ENCODE results near the gene NCAPD2.
"Not testable (repeated sequence)": the region's sequence is repeated elsewhere in the genome, so short reads cannot be mapped to it uniquely, and the experiment has no call there.

The NCAPD2 gene

GRCh38 chr12:6466184-6466573, 27.7 kb upstream of the NCAPD2 start:
- DNase-seq (ENCODE audit: low spot score): no peak
- in situ Hi-C loops (cut with MboI; ENCODE audit: low sequenced_read_pairs, unreplicated experiment): no loop called here
- TF ChIP-seq, protein P1, sequence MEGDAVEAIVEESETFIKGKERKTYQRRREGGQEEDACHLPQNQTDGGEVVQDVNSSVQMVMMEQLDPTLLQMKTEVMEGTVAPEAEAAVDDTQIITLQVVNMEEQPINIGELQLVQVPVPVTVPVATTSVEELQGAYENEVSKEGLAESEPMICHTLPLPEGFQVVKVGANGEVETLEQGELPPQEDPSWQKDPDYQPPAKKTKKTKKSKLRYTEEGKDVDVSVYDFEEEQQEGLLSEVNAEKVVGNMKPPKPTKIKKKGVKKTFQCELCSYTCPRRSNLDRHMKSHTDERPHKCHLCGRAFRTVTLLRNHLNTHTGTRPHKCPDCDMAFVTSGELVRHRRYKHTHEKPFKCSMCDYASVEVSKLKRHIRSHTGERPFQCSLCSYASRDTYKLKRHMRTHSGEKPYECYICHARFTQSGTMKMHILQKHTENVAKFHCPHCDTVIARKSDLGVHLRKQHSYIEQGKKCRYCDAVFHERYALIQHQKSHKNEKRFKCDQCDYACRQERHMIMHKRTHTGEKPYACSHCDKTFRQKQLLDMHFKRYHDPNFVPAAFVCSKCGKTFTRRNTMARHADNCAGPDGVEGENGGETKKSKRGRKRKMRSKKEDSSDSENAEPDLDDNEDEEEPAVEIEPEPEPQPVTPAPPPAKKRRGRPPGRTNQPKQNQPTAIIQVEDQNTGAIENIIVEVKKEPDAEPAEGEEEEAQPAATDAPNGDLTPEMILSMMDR (IDR thresholded peaks at IDR 0.05; ENCODE audit: borderline replicate concordance, control extremely low read depth, extremely low read depth, insufficient read depth, missing control alignments): no peak

DNA sequence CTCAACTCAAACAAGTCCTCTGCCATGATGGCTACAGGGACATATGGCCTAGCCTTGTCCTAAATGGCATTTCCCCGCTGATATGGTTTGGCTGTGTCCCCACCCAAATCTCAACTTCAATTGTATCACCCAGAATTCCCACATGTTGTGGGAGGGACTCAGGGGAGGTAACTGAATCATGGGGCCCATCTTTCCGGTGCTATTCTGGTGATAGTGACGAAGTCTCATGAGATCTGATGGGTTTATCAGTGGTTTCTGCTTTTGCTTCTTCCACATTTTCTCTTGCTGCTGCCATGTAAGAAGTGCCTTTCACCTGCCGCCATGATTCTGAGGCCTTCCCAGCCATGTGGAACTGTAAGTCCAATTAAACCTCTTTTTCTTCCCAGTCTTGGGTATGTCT, 27.2 kb upstream of the NCAPD2 start:
- DNase-seq (ENCODE audit: low spot score); in situ Hi-C loops (cut with MboI; ENCODE audit: low sequenced_read_pairs, unreplicated experiment): not testable (repeated sequence)

DNA sequence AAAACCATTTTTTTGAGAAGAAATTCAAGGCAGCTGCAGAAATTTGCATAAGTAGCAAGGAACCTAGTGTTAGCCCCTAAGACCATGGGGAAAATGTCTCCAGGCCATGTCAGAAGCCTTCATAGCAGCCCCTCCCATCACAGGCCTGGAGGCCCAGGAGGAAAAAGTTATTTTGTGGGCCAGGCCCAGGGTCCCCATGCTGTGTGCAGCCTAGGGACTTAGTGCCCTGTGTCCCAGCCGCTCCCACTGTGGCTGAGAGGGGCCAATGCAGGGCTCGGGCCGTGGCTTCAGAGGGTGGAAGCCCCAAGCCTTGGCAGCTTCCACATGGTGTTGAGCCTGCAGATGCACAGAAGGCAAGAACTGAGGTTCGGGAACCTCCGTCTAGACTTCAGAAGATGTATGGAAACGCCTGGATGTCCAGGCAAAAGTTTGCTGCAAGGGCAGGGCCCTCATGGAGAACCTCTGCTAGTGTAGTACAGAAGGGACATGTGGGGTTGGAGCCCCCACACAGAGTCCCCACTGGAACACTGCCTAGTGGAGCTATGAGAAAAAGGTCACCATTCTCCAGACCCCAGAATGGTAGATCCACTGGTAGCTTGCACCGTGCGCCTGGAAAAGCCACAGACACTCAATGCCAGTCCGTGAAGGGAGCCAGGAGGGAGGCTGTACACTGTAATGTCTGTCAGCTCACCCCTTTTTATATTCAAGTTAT, 26.2 kb upstream of the NCAPD2 start:
- DNase-seq (ENCODE audit: low spot score); in situ Hi-C loops (cut with MboI; ENCODE audit: low sequenced_read_pairs, unreplicated experiment): not testable (repeated sequence)

- no peak for DNase-seq (ENCODE audit: low spot score)
- TF ChIP-seq, protein P1 (IDR thresholded peaks at IDR 0.05; ENCODE audit: borderline replicate concordance, control extremely low read depth, extremely low read depth, insufficient read depth, missing control alignments): no peak
- in situ Hi-C loops (cut with MboI; ENCODE audit: low sequenced_read_pairs, unreplicated experiment): no loop called here
These were observed 25.7 kb upstream of the NCAPD2 start for GRCh38 chr12:6468283-6468575.

GRCh38 chr12:6469092-6469491, 24.8 kb upstream of the NCAPD2 start:
- no peak for DNase-seq (ENCODE audit: low spot score)

DNA sequence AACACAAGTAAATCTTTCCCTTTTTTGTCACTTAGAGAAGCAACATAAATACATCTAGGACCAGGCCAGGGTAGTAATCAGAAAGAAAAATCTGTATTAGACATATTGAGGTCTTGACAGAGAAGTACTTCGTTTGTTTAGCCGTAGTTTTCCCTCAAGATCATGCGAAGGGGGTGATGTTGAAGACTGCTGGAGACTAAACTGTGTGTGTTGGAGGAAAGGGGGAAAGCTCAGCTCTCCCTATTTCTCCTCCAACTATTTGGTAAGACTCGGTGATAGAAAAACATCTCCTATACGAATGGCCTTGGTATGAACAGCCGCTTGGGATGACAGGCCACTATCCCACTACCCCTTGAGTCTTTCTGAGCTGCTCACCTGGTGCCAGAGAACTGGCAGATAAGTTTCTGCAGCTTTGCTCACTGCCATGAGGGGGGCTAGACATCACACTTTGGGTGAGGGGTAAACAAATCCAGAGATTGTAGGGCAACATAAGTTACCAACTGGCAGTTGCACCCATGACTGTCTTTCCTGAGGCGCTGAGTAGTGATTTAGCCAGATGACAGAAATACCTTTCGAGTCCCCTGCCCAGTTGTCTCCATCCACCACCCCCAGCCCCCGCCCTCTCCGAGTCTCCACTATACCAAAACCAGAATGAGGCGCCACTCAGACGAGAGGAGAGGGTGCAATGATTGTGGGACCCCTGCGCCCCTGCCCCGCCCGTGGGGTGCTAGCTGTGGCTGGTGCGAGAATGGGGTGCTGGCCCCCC, 24.1 kb upstream of the NCAPD2 start:
- TF ChIP-seq, protein P1 (IDR thresholded peaks at IDR 0.05; ENCODE audit: borderline replicate concordance, control extremely low read depth, extremely low read depth, insufficient read depth, missing control alignments): no peak
- no peak for DNase-seq (ENCODE audit: low spot score)
- in situ Hi-C loops (cut with MboI; ENCODE audit: low sequenced_read_pairs, unreplicated experiment): no loop called here

More at GRCh38 chr12:6469092-6469491, 24.8 kb upstream of the NCAPD2 start:
- in situ Hi-C loops (cut with MboI; ENCODE audit: low sequenced_read_pairs, unreplicated experiment): no loop called here
- TF ChIP-seq, protein P1 (IDR thresholded peaks at IDR 0.05; ENCODE audit: borderline replicate concordance, control extremely low read depth, extremely low read depth, insufficient read depth, missing control alignments): no peak

- peak; percentile 97 for DNase-seq (ENCODE audit: low spot score)
- TF ChIP-seq, protein P1 (IDR thresholded peaks at IDR 0.05; ENCODE audit: borderline replicate concordance, control extremely low read depth, extremely low read depth, insufficient read depth, missing control alignments): no peak
- in situ Hi-C loops (cut with MboI; ENCODE audit: low sequenced_read_pairs, unreplicated experiment): no loop called here
These were observed 23.3 kb upstream of the NCAPD2 start, which contains the start of gene VAMP1 for GRCh38 chr12:6470375-6471163. Gene VAMP1, minus strand, starts transcription at chr12:6470677. Its CDS starts 146 bp downstream, at chr12:6470531.

Measured in GM13976 (cell line).